Memory B cell (primary cell): ENCODE results near the gene MYH6.

ENCODE experiments used
- ATAC-seq: fragments of 150-1000 bp; cut with Tn5 transposase; 2 replicates; pipeline ENCODE4 v1.10.0; 2021; ENCODE audit warnings: low read depth, mild to moderate bottlenecking, moderate library complexity
- DNase-seq, 2 donors: peaks; one replicate each; pipeline ENCODE4 v3.0.0; 2022; ENCODE audit warnings: low spot score in 2 of 2
- H3K27ac Mint-ChIP-seq: one replicate; pipeline ENCODE4 v1.8.0; 2022; ENCODE audit warnings: mild to moderate bottlenecking, moderate library complexity, mixed read lengths
- H3K27me3 Mint-ChIP-seq: one replicate; pipeline ENCODE4 v1.8.0; 2022; ENCODE audit warnings: mixed read lengths
- H3K36me3 Mint-ChIP-seq: one replicate; pipeline ENCODE4 v1.8.0; 2022; ENCODE audit warnings: mild to moderate bottlenecking, mixed read lengths
- H3K4me1 Mint-ChIP-seq: one replicate; pipeline ENCODE4 v1.8.0; 2022; ENCODE audit warnings: mixed read lengths
- H3K4me3 Mint-ChIP-seq: one replicate; pipeline ENCODE4 v1.8.0; 2022; ENCODE audit warnings: mild to moderate bottlenecking, moderate library complexity, mixed read lengths
- H3K9me3 Mint-ChIP-seq: one replicate; pipeline ENCODE4 v1.8.0; 2022; ENCODE audit warnings: mixed read lengths

The MYH6 gene

GRCh38 chr14:23413681-23414080 lies 5.6 kb upstream of the MYH6 start:
- no peak for DNase-seq
- H3K4me3 Mint-ChIP-seq, result no peak overlapping the region
- no peak overlapping the region for H3K27ac Mint-ChIP-seq
- ATAC-seq, result no peak
- peaks cover 26% of the 10 kb centered on the region for H3K27me3 Mint-ChIP-seq
- H3K4me1 Mint-ChIP-seq, result no peaks in the 10 kb centered on the region
- H3K9me3 Mint-ChIP-seq, result no peaks in the 10 kb centered on the region
- no peaks in the 10 kb centered on the region for H3K36me3 Mint-ChIP-seq

- H3K27me3 Mint-ChIP-seq, result peaks cover 32% of the 10 kb centered on the region
- no peaks in the 10 kb centered on the region for H3K9me3 Mint-ChIP-seq
- ATAC-seq (no peak), DNase-seq (no peak)
- H3K36me3 Mint-ChIP-seq, result no peaks in the 10 kb centered on the region
- H3K4me1 Mint-ChIP-seq, result peaks cover 5% of the 10 kb centered on the region
- H3K4me3 Mint-ChIP-seq, result no peak overlapping the region
- H3K27ac Mint-ChIP-seq, result no peak overlapping the region
Measured at GRCh38 chr14:23411563-23412525, 3.8 kb upstream of the MYH6 start.

- DNase-seq, result no peak
- Mint-ChIP-seq H3K27ac (no peak overlapping the region), H3K4me3 (no peak overlapping the region), H3K4me1 (peaks cover 15% of the 10 kb centered on the region), H3K27me3 (peaks cover 36% of the 10 kb centered on the region), H3K36me3 (no peaks in the 10 kb centered on the region), H3K9me3 (no peaks in the 10 kb centered on the region)
- ATAC-seq, result no peak
Measured at GRCh38 chr14:23409966-23410635, 2.0 kb upstream of the MYH6 start.

- ATAC-seq (no peak), DNase-seq (no peak)
- H3K9me3 Mint-ChIP-seq, result no peaks in the 10 kb centered on the region
- peaks cover 15% of the 10 kb centered on the region for H3K4me1 Mint-ChIP-seq
- H3K27me3 Mint-ChIP-seq, result peaks cover 40% of the 10 kb centered on the region
- no peak overlapping the region for H3K4me3 Mint-ChIP-seq
- H3K27ac Mint-ChIP-seq, result no peak overlapping the region
- H3K36me3 Mint-ChIP-seq, result no peaks in the 10 kb centered on the region
Measured at GRCh38 chr14:23409475-23409874, 1.4 kb upstream of the MYH6 start.

- Mint-ChIP-seq H3K27me3 (peaks cover 42% of the 10 kb centered on the region), H3K9me3 (no peaks in the 10 kb centered on the region), H3K4me3 (no peak overlapping the region), H3K36me3 (no peaks in the 10 kb centered on the region), H3K27ac (no peak overlapping the region), H3K4me1 (peaks cover 15% of the 10 kb centered on the region)
- DNase-seq (no peak), ATAC-seq (no peak)
Measured at GRCh38 chr14:23408307-23408630, 196 bp upstream of the MYH6 start.

GRCh38 chr14:23406725-23407355 lies 1.2 kb downstream of the MYH6 start:
- no peak overlapping the region for H3K27ac Mint-ChIP-seq
- DNase-seq, result no peak
- no peaks in the 10 kb centered on the region for H3K36me3 Mint-ChIP-seq
- H3K9me3 Mint-ChIP-seq, result no peaks in the 10 kb centered on the region
- ATAC-seq, result no peak
- H3K4me1 Mint-ChIP-seq, result peaks cover 19% of the 10 kb centered on the region
- no peak overlapping the region for H3K4me3 Mint-ChIP-seq
- peaks cover 50% of the 10 kb centered on the region for H3K27me3 Mint-ChIP-seq

- H3K36me3 Mint-ChIP-seq, result no peaks in the 10 kb centered on the region
- H3K9me3 Mint-ChIP-seq, result no peaks in the 10 kb centered on the region
- ATAC-seq (peak; percentile 89), DNase-seq (no peak)
- peaks cover 50% of the 10 kb centered on the region for H3K27me3 Mint-ChIP-seq
- H3K4me1 Mint-ChIP-seq, result peaks cover 19% of the 10 kb centered on the region
- no peak overlapping the region for H3K4me3 Mint-ChIP-seq
- no peak overlapping the region for H3K27ac Mint-ChIP-seq
Measured at GRCh38 chr14:23406244-23406643, 1.8 kb downstream of the MYH6 start.

- H3K4me1 Mint-ChIP-seq, result peaks cover 19% of the 10 kb centered on the region
- H3K9me3 Mint-ChIP-seq, result no peaks in the 10 kb centered on the region
Measured at GRCh38 chr14:23405516-23406025, 2.5 kb downstream of the MYH6 start.

GRCh38 chr14:23405096-23405495 lies 3.0 kb downstream of the MYH6 start:
- Mint-ChIP-seq H3K27ac (no peak overlapping the region), H3K36me3 (no peaks in the 10 kb centered on the region), H3K9me3 (no peaks in the 10 kb centered on the region), H3K4me3 (no peak overlapping the region), H3K4me1 (peaks cover 19% of the 10 kb centered on the region), H3K27me3 (peaks cover 42% of the 10 kb centered on the region)
- DNase-seq (no peak), ATAC-seq (no peak)

More at GRCh38 chr14:23405516-23406025, 2.5 kb downstream of the MYH6 start:
- Mint-ChIP-seq H3K36me3 (no peaks in the 10 kb centered on the region), H3K4me3 (no peak overlapping the region), H3K27ac (no peak overlapping the region), H3K27me3 (peaks cover 46% of the 10 kb centered on the region)
- DNase-seq (no peak), ATAC-seq (no peak)

- no peak for DNase-seq
- H3K27me3 Mint-ChIP-seq, result peaks cover 42% of the 10 kb centered on the region
- H3K36me3 Mint-ChIP-seq, result no peaks in the 10 kb centered on the region
Measured at GRCh38 chr14:23404331-23404900, 3.7 kb downstream of the MYH6 start.

GRCh38 chr14:23403908-23404307 lies 4.2 kb downstream of the MYH6 start:
- no peak for ATAC-seq
- no peak overlapping the region for H3K27ac Mint-ChIP-seq
- peaks cover 19% of the 10 kb centered on the region for H3K4me1 Mint-ChIP-seq
- H3K27me3 Mint-ChIP-seq, result peaks cover 39% of the 10 kb centered on the region
- H3K9me3 Mint-ChIP-seq, result no peaks in the 10 kb centered on the region
- no peaks in the 10 kb centered on the region for H3K36me3 Mint-ChIP-seq
- DNase-seq, result no peak
- no peak overlapping the region for H3K4me3 Mint-ChIP-seq

More at GRCh38 chr14:23404331-23404900, 3.7 kb downstream of the MYH6 start:
- Mint-ChIP-seq H3K9me3 (no peaks in the 10 kb centered on the region), H3K4me1 (peaks cover 19% of the 10 kb centered on the region), H3K4me3 (no peak overlapping the region), H3K27ac (no peak overlapping the region)
- ATAC-seq, result no peak

GRCh38 chr14:23403139-23403438 lies 5.0 kb downstream of the MYH6 start:
- Mint-ChIP-seq H3K9me3 (no peaks in the 10 kb centered on the region), H3K27ac (no peak overlapping the region), H3K36me3 (no peaks in the 10 kb centered on the region), H3K27me3 (peaks cover 36% of the 10 kb centered on the region), H3K4me3 (no peak overlapping the region), H3K4me1 (peaks cover 19% of the 10 kb centered on the region)
- DNase-seq (no peak), ATAC-seq (no peak)

GRCh38 chr14:23402296-23403138 lies 5.6 kb downstream of the MYH6 start:
- ATAC-seq, result no peak
- Mint-ChIP-seq H3K36me3 (no peaks in the 10 kb centered on the region), H3K9me3 (no peaks in the 10 kb centered on the region), H3K27ac (no peak overlapping the region), H3K4me3 (no peak overlapping the region), H3K4me1 (peaks cover 16% of the 10 kb centered on the region), H3K27me3 (peaks cover 33% of the 10 kb centered on the region)
- DNase-seq, result no peak
